HL-60/S4 treated with retinoic acid at 250 ng/mL for 4 days and 3 days (cell line): ENCODE results near the gene WNK2.
"Not testable (repeated sequence)": the region's sequence is repeated elsewhere in the genome, so short reads cannot be mapped to it uniquely, and the experiment has no call there.

Source experiments
- in situ Hi-C: fragments of 300-500 bp; cut with MboI; formaldehyde crosslinking; loops from 2 replicates; pipeline ENCODE4 v1.7.0; 2022; ENCODE audit warnings: low sequenced_read_pairs

WNK2 gene

DNA sequence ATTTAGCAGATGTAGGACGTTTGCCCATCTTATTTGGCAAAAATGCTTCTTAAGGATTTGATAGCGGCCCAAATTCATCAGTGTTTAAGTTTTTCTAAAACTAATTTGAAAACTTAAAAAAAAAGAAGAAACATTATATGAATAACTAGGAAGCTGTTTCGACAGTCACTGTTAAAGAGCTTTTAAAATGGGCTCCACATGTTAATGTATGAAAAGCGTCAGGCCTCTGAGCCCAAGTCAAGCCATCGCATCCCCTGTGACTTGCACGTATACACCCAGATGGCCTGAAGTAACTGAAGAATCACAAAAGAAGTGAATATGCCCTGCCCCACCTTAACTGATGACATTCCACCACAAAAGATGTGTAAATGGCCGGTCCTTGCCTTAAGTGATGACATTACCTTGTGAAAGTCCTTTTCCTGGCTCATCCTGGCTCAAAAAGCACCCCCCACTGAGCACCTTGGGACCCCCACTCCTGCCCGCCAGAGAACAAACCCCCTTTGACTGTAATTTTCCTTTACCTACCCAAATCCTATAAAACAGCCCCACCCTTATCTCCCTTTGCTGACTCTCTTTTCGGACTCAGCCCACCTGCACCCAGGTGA, 163.5 kb downstream of the WNK2 start:
- in situ Hi-C loops, result not testable (repeated sequence)

DNA sequence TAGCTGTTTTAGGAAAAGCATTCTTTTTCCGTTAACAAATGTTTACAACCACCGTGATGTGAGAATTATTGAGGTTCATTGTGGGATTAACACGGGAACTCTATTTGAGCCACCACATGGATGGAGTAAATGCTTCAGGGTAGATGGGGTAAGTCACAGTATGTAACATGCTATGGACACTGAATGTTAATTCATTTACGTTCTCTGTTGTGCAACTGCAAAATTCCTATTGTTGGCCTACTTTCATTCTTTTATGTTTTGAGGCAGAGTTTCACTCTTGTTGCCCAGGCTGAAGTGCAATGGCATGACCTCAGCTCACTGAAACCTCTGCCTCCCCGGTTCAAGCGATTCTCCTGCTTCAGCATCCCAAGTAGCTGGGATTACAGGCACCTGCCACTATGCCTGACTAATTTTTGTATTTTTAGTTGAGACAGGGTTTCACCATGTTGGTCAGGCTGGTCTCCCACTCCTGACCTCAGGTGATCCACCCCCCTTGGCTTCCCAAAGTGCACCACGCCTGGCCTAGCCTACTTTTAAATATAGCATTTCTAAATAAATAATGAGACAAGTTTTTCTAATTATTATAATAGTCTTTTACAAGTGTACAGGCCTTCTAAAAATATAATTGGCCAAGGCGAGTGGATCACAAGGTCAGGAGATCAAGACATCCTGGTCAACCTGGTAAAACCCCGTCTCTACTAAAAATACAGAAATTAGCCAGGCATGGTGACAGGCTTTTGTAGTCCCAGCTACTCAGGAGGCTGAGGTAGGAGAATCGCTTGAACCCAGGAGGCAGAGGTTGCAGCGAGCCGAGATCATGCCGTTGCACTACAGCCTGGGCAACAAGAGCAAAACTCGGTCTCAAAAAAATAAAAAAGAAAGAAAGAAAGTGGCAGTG, 169.7 kb downstream of the WNK2 start:
- in situ Hi-C loops, result not testable (repeated sequence)

DNA sequence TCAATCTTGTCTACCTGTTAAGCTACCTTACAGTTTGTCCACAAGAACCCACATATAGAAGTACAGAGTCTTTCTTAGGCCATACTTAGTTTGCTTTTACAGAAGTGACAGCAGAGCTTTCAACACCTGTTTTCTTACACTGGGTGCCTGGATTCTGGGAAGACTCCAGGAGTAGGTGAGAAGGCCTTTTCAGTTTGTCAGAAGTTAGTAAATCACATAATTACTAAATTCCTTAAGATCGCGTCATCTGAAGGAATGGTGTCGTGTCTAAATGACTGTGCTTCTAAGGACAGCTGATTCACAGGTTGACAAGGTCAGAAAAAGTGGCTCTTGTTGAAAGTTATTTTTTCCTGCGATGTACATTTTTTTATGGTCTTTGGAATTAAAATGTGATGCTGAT, 170.5 kb downstream of the WNK2 start:
- in situ Hi-C loops, result no loop called here

DNA sequence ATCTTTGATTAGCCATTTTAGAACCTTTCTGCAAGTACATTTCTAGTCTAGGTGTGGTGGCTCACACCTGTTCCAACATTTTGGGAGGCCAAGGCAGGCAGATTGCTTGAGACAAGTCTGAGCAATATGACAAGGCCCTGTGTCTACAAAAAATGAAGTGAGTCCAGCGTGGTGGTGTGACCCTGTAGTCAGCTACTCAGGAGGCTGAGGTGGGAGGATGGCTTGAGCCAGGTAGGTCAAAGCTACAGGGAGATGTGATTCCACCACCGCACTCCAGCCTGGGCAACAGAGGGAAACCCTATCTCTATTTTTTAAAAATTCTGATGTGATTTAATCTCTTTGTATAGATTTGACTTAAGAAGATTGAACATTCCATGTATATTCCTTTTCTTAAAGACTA, 171.9 kb downstream of the WNK2 start:
- in situ Hi-C loops, result no loop called here

DNA sequence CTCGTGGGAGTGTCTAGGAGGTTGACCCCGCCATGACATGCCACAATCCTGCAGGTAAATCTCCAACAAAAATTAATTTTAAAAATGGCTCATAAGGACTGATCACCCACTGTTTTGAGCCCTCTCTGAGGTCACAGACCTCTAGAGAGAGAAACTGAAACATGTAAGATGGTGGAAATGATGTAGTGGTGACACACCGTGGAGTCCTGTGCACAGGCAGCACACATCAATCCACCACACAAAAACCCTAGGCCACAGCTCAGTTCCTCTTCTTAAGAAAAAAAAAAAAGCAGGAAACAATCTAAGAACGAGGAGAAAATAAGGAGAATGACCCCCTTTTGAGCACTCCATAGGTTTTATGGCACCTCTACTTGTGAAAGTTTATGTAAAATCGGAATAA, 173.7 kb downstream of the WNK2 start:
- in situ Hi-C loops, result no loop called here

DNA sequence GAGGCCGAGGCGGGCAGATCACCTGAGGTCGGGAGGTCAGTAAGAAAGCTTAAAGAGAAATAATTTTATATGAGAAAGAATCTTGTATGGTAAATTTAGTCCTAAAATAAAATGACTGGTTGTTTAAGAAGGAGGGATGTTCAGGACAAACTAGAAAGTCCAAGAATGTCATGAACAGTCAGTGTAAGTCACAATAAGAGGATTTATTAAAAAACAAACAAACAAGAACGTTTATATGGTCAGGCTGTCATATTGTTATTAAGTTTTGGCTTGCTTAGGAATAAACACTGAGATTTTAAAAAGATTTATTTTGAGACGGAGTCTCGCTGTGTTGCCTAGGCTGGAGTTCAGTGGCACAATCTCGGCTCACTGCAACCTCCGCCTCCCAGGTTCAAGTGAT, 176.0 kb downstream of the WNK2 start:
- in situ Hi-C loops, result not testable (repeated sequence)

DNA sequence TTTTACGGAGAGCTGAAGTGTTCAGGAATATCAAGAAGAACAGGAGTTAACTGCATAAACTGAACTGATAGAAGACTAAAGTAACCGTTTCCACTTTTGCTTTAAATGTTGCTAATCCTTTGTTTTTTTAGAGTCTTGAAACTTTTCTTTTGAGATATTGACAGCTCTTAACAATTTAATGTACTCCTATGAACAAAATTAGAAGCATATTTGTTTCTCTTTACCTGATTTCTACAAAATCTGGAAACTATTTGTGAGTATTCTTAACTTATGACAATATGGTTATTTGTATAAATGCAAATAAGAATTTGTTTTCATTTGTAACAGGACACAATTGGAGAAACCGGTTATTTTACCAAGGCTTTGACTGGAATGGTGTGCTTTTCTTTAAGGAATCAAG, 178.1 kb downstream of the WNK2 start:
- in situ Hi-C loops, result no loop called here

DNA sequence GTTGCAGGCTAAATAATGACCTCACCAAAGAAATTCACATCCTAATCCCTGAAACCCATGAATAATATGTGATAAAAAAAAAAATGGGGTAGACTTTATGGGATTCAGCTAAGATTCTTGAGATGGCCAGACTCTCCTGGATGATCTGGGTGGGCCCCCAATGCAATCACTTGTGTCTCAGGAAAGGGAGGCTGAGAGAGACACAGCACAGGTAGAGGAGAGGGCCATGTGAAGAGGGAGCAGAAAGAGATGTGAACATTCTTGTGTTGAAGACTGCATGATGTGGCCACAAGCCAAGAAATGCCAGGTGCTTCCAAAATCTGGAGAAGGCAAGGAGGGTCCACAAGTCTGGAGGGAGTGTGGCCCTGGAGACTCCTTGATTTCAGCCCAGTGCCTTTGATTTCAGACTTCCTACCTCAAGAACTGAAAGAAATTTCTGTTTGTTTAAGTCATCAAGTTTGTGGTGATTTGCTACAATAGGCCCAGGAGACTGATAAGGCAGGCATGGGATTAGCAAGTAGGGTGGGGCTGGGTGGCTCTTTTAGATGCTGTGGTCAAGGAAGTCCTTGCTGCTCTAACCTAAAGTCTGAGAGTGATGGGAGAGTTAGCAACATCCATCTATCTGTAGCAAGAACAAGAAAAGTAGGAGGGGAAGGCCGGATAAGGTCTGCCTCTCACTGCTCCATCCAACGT, 180.9 kb downstream of the WNK2 start:
- in situ Hi-C loops, result no loop called here

DNA sequence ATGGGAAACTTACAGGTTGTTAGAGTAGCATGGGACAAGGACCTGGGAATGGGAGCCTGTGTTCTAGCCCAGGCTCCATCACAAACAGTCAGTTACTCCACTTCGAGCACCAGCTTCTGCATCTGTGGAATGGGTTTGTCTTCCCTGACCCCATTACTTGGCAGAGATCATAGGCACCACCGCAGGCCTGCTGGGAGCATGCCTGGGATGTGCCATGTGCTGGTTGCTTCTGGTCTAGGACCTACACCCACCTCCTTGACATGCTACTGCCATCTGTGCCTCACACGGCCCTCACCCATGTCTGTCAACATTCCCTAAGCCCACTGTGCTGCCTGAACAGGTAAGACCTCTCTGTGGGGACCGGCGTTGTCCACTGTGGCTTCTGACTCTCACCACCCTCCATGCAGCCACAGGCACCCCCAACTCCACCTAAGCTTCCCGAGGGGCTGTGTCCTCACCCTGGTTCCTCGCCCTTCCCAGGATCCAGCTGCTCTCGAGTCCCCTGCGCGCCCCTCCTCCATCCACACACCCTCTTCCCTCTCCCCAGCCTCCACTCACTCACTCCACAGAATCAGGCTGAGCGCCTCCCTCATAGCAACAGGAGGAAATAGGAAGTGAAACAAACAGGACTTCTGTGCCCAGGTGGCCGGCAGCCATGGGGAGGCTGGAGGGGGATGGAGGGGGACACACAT, 181.6 kb downstream of the WNK2 start:
- in situ Hi-C loops, result no loop called here

DNA sequence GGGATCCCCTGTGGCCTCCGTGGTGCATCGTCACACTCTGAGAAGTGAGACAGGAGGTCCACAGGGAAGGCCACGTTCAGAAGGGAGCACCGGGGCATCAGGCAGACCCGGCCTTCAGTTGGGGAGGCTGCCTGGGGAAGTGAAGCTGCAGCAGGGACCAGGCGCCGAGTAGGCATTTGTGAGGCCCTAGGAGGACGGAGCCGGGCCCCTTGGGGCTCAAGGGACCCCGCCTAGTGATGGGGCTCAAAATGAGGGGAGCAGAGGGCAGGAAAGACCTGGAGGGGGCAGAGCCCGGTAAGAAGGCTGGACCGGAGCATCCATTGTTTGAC, 182.1 kb downstream of the WNK2 start:
- in situ Hi-C loops, result no loop called here

DNA sequence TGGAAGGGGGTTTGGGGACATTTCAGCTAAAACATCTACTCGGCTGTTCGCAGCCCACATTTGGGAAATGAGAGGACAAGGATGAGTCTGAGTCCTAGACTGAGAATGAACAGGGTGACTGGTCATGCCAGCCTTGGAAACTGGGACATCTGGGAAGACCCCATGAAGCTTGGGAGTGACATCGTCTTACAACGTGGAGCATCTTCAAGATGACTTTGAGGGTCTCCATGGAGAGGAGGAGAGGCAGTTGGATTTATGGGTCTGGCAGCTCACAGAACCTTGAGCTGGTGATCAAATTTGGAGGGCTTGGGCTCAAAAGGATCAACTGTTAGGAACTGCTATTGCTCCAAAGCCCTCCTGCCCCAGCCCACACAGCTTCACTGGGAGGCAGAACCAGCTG, 182.5 kb downstream of the WNK2 start:
- in situ Hi-C loops, result not testable (repeated sequence)

DNA sequence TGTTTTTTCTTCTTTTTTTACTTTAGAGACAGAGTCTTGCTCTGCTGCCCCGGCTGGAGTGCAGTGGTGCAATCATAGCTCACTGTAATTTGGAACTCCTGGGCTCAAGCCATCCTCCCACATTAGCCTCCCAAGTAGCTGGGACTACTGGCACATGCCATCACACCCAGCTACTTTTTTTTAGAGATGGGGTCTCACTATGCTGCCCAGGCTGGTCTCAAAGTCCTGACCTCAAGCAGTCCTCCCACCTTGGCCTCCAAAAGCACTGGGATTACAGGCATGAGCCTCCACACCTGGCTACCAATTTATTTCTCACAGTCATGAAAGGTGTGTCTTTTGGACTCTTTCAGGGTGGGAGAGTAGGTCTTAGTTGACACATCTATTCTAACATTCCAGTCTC, 184.5 kb downstream of the WNK2 start:
- in situ Hi-C loops, result no loop called here

DNA sequence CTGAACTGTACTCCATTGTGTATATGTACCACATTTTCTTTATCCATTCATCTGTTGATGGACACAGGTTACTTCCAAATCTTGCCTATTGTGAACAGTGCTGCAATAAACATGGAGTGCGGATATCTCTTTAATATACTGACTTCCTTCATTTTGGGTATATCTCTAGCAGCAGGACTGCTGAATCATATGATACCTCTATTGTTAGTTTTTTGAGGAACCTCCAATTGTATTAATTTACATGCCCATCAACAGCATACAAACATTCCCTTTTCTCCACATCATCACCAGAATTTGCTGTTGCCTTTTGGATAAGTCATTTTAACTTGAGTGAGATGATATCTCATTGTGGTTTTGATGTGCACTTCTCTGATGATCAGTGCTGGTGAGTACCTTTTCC, 185.7 kb downstream of the WNK2 start:
- in situ Hi-C loops, result no loop called here
